Right cardiac atrium (tissue), 5 donors: Measurements from ENCODE around the gene SCAPER. TPM values are rescaled to one million over a fixed set of nuclear protein-coding genes. Genes with fewer than 3 reads are reported as not detected.

Experiments used
- ATAC-seq, 2 donors: fragments of 200-7000 bp; cut with Tn5 transposase; one replicate each; pipeline versions ENCODE4 v1.8.0 to v1.9.1; 2020; ENCODE audit warnings: moderate library complexity in 2 of 2, mild to moderate bottlenecking in 1 of 2
- DNase-seq, 3 donors: peaks; one replicate each; pipeline ENCODE4 v3.0.0-alpha.2; 2020
- H3K27ac ChIP-seq: one replicate; pipeline ENCODE4 v1.5.1; 2013; ENCODE audit warnings: mild to moderate bottlenecking, low read length, control low read depth, moderate library complexity
- H3K27me3 ChIP-seq: one replicate; pipeline ENCODE4 v1.6.1; 2013; ENCODE audit not compliant: control insufficient read depth, insufficient read depth
- H3K4me1 ChIP-seq: one replicate; pipeline ENCODE4 v1.6.1; 2013; ENCODE audit warnings: low read length; ENCODE audit not compliant: control insufficient read depth, insufficient read depth
- H3K4me3 ChIP-seq: one replicate; pipeline ENCODE4 v1.5.1; 2013; ENCODE audit warnings: low read length, control low read depth
- H3K9me3 ChIP-seq: one replicate; pipeline ENCODE4 v1.6.1; 2013; ENCODE audit warnings: low read length; ENCODE audit not compliant: control insufficient read depth
- WGBS: extraction: QIAGEN DNeasy Blood & Tissue Kit; methylation state at CpG from one replicate; pipeline ENCODE4 v1.1.7; 2013; 5-methylcytosine and 5-hydroxymethylcytosine counted together
- intact Hi-C, 4 donors: fragments of 100-400 bp; cut with DNase I; formaldehyde crosslinking; loops; one replicate each; pipeline versions ENCODE4 v1.11.0 to v1.14.0; 2022 to 2023
- polyA plus RNA-seq: library from polyadenylated mRNA; stranded (reverse); fragments of 200-250 nt; gene quantifications from one replicate; pipeline ENCODE4 v1.2.3, GENCODE V29; 2013
- total RNA-seq, 4 donors: library from RNA; stranded (reverse); fragmentation: NEBNext Ultra II Directional; extraction: Animal tissue kit (Norgen Biotek cat#: 25700); gene quantifications; one replicate each; pipeline ENCODE4 v1.2.1, GENCODE V29; 2021
- donor health status: healthy with polysubstance abuse.
- donor health status: DM: no; HTN: yes; CAD: no.
- donor health status: DM: no; HTN: no; CAD: no.
- donor health status: DM: no; HTN: yes; CAD: no; lungs with severe emphysema.
- donor health status: DM: yes; HTN: yes; CAD: no.

Gene SCAPER
- total and polyA plus RNA-seq, 5 donors, result 16.3 to 43.5 (median 36.3) TPM

DNA sequence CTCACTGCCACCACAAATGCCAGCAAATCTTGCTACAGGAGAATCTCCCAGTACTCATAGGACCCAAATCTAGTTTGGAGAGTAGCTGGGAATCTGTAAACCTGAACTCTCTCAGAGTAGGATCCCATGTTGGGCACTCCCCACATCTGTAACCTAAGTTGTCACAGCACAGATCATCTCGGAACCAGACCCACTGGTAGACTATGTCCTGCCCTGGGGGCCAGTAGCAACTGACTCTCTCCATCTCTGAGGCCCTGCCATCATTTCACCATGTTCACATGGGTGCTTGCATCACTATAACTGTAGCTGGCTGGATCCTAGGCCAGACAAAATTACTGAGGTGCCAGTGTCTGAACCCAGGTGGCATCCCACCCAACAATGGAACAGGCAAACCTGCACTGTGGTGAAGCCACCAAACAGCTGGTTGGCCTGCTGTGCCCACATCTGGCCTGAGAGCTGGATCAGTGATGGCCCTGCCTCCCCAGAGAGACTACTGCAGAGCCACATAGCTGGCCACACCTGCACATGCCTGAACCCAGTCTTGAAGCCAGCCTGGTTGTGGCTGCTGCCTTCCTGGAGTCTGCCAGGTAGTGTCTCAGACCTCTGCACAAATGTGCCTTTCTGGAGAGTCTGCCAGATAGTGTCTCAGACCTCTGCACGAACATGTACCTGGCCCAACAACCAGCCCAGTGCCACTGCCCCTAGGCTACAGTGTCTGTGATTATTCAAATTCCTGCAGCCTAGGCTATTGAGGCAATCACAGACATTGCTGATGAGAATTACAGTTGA lies 486.6 kb downstream of the SCAPER start:
- ATAC-seq, result no peak
- Histone ChIP-seq H3K4me3 (no peak overlapping the region), H3K9me3 (no peaks in the 10 kb centered on the region), H3K4me1 (no peaks in the 10 kb centered on the region), H3K27me3 (no peaks in the 10 kb centered on the region), H3K27ac (no peak overlapping the region)
- intact Hi-C loops, result no loop called here
- no peak for DNase-seq
- 93% methylated on average over 2 of the region's 2 CpGs for WGBS

- 89% methylated on average over 1 of the region's 1 CpG for WGBS
- intact Hi-C loops, result no loop called here
- no peaks in the 10 kb centered on the region for H3K9me3 ChIP-seq
- H3K4me1 ChIP-seq, result no peaks in the 10 kb centered on the region
- no peak for ATAC-seq
- no peak overlapping the region for H3K27ac ChIP-seq
- DNase-seq, result no peak
- H3K4me3 ChIP-seq, result no peak overlapping the region
- no peaks in the 10 kb centered on the region for H3K27me3 ChIP-seq
Observed at GRCh38 chr15:76401285-76401684, 503.9 kb downstream of the SCAPER start.

- intact Hi-C loops, result no loop called here
- no peaks in the 10 kb centered on the region for H3K4me1 ChIP-seq
- H3K27me3 ChIP-seq, result no peaks in the 10 kb centered on the region
- no peak overlapping the region for H3K27ac ChIP-seq
- DNase-seq (no peak), ATAC-seq (no peak)
- no peaks in the 10 kb centered on the region for H3K9me3 ChIP-seq
- no peak overlapping the region for H3K4me3 ChIP-seq
- WGBS, result 96% methylated on average over 1 of the region's 1 CpG
Observed at GRCh38 chr15:76398317-76399104, 506.6 kb downstream of the SCAPER start.

DNA sequence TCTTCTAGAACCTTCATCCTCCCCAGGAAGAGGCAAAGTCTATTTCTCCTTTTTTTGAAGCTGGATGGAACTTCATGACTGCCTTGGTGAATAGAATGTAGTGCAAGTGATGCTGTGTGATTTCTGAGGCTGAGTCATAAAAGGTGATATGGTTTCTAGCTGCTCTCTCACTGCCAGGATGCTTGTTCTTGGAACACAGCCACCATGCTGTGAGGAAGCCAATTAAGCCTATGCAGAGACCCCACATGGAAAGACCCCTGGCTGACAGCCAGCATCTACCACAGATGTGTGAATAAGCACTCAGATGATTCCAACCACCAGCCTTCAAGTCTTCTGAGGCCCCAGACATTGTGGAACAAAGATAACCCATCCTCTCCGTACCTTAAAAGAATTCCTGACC lies 511.5 kb downstream of the SCAPER start:
- WGBS, result 67% methylated on average over 1 of the region's 1 CpG
- intact Hi-C loops, result no loop called here
- no peak overlapping the region for H3K27ac ChIP-seq
- no peaks in the 10 kb centered on the region for H3K4me1 ChIP-seq
- ATAC-seq (no peak), DNase-seq (peak in 2 of 3 donors; percentile 14 to 35)
- H3K27me3 ChIP-seq, result no peaks in the 10 kb centered on the region
- no peak overlapping the region for H3K4me3 ChIP-seq
- H3K9me3 ChIP-seq, result no peaks in the 10 kb centered on the region

GRCh38 chr15:76391847-76392246 lies 513.3 kb downstream of the SCAPER start:
- DNase-seq (no peak), ATAC-seq (no peak)
- intact Hi-C loops, result no loop called here
- no peaks in the 10 kb centered on the region for H3K4me1 ChIP-seq
- H3K27ac ChIP-seq, result no peak overlapping the region
- H3K27me3 ChIP-seq, result no peaks in the 10 kb centered on the region
- no peak overlapping the region for H3K4me3 ChIP-seq
- no peaks in the 10 kb centered on the region for H3K9me3 ChIP-seq

- ATAC-seq, result no peak
- 97% methylated on average over 3 of the region's 3 CpGs for WGBS
- no peaks in the 10 kb centered on the region for H3K4me1 ChIP-seq
Observed at GRCh38 chr15:76391309-76391708, 513.8 kb downstream of the SCAPER start.

DNA sequence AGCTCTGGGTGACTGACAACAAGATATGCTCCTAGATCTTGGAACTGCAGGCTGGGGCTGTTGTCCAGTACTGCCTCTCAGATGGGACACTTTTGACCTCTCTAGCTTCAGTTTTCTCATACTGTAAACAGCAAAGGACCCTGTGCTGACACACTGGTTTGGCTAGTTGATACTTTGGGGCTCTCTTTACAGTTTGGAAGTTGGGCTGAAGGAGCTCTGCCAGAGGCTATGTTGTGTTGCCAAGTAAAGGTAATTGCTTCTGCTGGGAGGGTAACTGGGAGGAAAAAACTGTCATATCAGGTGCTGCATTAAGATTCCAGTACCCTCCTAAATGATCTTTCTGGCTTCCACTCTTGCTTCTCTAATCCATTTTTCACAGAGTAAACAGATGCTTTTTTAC lies 514.6 kb downstream of the SCAPER start:
- intact Hi-C loops, result no loop called here
- no peak overlapping the region for H3K27ac ChIP-seq
- no peak overlapping the region for H3K4me3 ChIP-seq
- no peaks in the 10 kb centered on the region for H3K4me1 ChIP-seq
- no peaks in the 10 kb centered on the region for H3K9me3 ChIP-seq
- no peaks in the 10 kb centered on the region for H3K27me3 ChIP-seq
- ATAC-seq (no peak), DNase-seq (no peak)

More at GRCh38 chr15:76391309-76391708, 513.8 kb downstream of the SCAPER start:
- H3K27ac ChIP-seq, result no peak overlapping the region
- H3K27me3 ChIP-seq, result no peaks in the 10 kb centered on the region
- no peak for DNase-seq
- no peak overlapping the region for H3K4me3 ChIP-seq
- no peaks in the 10 kb centered on the region for H3K9me3 ChIP-seq
- intact Hi-C loops, result no loop called here

DNA sequence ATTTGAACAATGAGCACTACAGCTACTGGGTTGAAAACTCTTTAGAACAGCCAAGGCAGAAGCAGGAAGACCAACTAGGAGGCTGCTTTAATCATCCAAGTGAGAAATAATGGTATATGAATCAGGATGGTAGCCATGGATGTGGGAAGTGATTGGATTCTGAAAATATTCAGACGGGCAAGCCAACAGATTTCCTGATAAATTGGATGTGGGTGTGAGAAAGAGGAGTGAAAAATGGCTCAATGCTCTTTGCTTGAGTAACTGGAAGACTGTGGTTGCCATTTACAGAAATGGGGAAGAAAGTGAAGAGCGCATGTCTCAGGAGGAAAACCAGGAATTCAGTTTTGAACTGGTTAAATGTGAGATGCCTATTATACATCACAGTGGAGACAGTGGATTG lies 518.2 kb downstream of the SCAPER start:
- no peaks in the 10 kb centered on the region for H3K4me1 ChIP-seq
- no peak overlapping the region for H3K4me3 ChIP-seq
- ATAC-seq, result no peak
- 91% methylated on average over 2 of the region's 2 CpGs for WGBS
- no peak overlapping the region for H3K27ac ChIP-seq
- no peaks in the 10 kb centered on the region for H3K9me3 ChIP-seq
- intact Hi-C loops, result no loop called here
- no peak for DNase-seq
- no peaks in the 10 kb centered on the region for H3K27me3 ChIP-seq

- Histone ChIP-seq H3K4me1 (no peaks in the 10 kb centered on the region), H3K27ac (no peak overlapping the region), H3K27me3 (no peaks in the 10 kb centered on the region), H3K9me3 (no peaks in the 10 kb centered on the region), H3K4me3 (no peak overlapping the region)
- WGBS, result 94% methylated on average over 2 of the region's 2 CpGs
- intact Hi-C loops, result no loop called here
- ATAC-seq, result no peak
- no peak for DNase-seq
Observed at GRCh38 chr15:76386178-76386577, 519.0 kb downstream of the SCAPER start.

DNA sequence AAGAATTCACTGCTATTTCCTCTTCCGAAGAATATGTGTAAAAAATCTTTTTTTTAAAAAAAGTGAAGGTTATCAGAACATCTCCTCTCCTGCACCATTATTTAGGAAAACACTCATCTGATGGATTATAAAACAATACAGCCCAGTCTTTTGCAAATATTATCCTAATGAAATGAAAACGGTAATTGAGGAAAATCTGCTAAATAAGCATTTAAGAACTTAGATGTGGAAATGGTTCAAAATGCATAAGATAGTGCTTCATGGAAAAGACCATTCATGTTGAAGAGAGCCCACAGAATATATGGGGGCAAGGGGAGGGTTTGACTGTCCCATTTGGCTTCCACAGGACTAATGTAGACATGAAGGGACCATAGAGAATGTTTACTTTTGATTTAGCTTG lies 520.7 kb downstream of the SCAPER start:
- WGBS, result 91% methylated on average over 2 of the region's 2 CpGs
- intact Hi-C loops, result no loop called here
- ATAC-seq, result no peak
- no peaks in the 10 kb centered on the region for H3K9me3 ChIP-seq
- no peaks in the 10 kb centered on the region for H3K4me1 ChIP-seq
- no peak overlapping the region for H3K27ac ChIP-seq
- no peak for DNase-seq
- H3K4me3 ChIP-seq, result no peak overlapping the region
- no peaks in the 10 kb centered on the region for H3K27me3 ChIP-seq

DNA sequence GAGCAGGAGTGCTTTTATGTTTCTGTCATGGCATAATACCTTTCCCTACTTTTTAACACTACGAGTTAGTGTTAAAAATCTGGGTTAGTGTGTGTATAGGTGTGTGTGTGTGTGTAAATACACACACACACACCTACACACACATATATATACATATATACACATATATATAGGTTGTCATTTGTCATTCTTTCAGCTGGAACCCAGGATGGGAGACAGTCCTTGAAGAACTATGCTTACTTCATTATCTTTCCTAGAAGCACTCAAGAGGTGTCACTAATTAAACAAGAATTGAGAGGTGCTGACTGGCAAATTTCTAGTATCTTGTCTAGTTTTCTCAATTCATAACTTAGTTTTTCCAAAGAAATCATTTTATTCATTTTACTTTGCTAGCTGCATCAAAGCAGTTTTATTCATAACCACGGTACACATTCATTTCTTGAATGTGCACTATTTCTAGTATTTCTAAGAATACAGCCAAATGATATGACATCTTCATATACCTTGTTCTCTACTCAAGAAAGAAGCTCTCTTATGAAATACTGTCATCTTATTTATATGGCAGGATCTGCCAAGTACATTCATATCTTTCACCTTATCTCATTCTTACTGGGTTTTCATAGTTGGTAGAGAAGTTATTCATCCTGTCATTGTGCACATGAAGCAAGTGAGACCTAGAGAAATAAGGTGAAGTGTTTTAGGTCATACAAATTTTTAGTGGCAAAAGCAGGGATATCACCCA lies 522.0 kb downstream of the SCAPER start:
- H3K27ac ChIP-seq, result no peak overlapping the region
- H3K27me3 ChIP-seq, result no peaks in the 10 kb centered on the region
- H3K9me3 ChIP-seq, result no peaks in the 10 kb centered on the region
- ATAC-seq (no peak), DNase-seq (no peak)
- H3K4me1 ChIP-seq, result no peaks in the 10 kb centered on the region
- H3K4me3 ChIP-seq, result no peak overlapping the region
- WGBS, result 96% methylated on average over 2 of the region's 2 CpGs
- intact Hi-C loops, result no loop called here
